SK-N-MC (cell line): ENCODE results near the gene ABCA3.

Experiments used
- EZH2 ChIP-seq: fragments of 200-600 bp; sonication (generic); IDR thresholded peaks from one replicate; pipeline ENCODE4 v1.6.1; 2017; ENCODE audit warnings: antibody characterized with exemption
- FOXP2 ChIP-seq: optimal IDR thresholded peaks from 2 replicates; pipeline ENCODE3; 2011; ENCODE audit warnings: mild to moderate bottlenecking, moderate library complexity; ENCODE audit not compliant: insufficient read depth; ENCODE audit errors: extremely low read length, control extremely low read depth
- POLR2AphosphoS5 ChIP-seq: IDR thresholded peaks from 2 replicates; pipeline ENCODE4 v1.6.1; 2012; ENCODE audit warnings: mild to moderate bottlenecking, low read depth, low read length, borderline replicate concordance

DNA sequence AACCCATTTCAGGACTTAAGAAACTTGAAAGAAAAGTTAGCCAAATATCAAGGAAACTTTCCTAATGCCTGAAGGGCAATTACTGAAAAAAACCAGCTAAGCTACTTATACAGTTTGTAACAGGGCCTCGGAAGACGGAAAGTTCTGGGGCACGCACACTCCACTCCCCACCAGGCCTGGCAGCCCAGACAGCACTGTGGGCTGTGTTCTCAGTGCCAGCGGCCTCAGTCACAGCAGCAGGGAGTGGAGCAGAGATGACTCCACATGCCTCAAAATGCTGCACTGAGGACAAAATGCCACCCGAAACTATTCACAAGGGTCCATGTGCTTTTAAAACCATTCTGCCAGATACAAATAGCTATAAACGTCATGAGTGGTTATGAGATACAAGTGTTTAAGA is 82.8 kb downstream of the ABCA3 start:
- TF ChIP-seq EZH2: no peak
- no peak for TF ChIP-seq POLR2AphosphoS5
- no peak for TF ChIP-seq FOXP2
